Esophagus (tissue), 2 donors: ENCODE measurements around the gene PTPRU. TPM values are rescaled to one million over a fixed set of nuclear protein-coding genes. Genes with fewer than 3 reads are reported as not detected.

Experiments
- H3K27ac ChIP-seq, 2 donors: one replicate each; pipeline ENCODE4 v1.5.1; 2013; ENCODE audit warnings: low read depth in 2 of 2, mild to moderate bottlenecking in 2 of 2, inconsistent platforms in 1 of 2, low read length in 1 of 2, moderate library complexity in 1 of 2
- H3K27me3 ChIP-seq, 2 donors: one replicate each; pipeline ENCODE4 v1.6.1; 2013; ENCODE audit warnings: low read length in 2 of 2, control low read depth in 1 of 2, mild to moderate bottlenecking in 1 of 2; ENCODE audit not compliant: insufficient read depth in 2 of 2, control insufficient read depth in 1 of 2
- H3K36me3 ChIP-seq, 2 donors: one replicate each; pipeline ENCODE4 v1.6.1; 2013; ENCODE audit warnings: low read length in 1 of 2; ENCODE audit not compliant: control insufficient read depth in 2 of 2, insufficient read depth in 2 of 2
- H3K4me1 ChIP-seq, 2 donors: one replicate each; pipeline ENCODE4 v1.6.1; 2013; ENCODE audit warnings: low read length in 1 of 2; ENCODE audit not compliant: control insufficient read depth in 2 of 2, insufficient read depth in 2 of 2
- H3K4me3 ChIP-seq, 2 donors: one replicate each; pipeline ENCODE4 v1.5.1; 2013; ENCODE audit warnings: low read length in 2 of 2, mild to moderate bottlenecking in 2 of 2, low read depth in 1 of 2, moderate library complexity in 1 of 2
- H3K9me3 ChIP-seq, 2 donors: one replicate each; pipeline ENCODE4 v1.6.1; 2013; ENCODE audit warnings: mild to moderate bottlenecking in 2 of 2, low read depth in 1 of 2, low read length in 1 of 2, moderate library complexity in 1 of 2; ENCODE audit not compliant: control insufficient read depth in 2 of 2, insufficient read depth in 1 of 2
- WGBS, 2 donors: extraction: QIAGEN DNeasy Blood & Tissue Kit; methylation state at CpG; one replicate each; pipeline ENCODE4 v1.1.7; 2013; 5-methylcytosine and 5-hydroxymethylcytosine counted together
- polyA plus RNA-seq, 2 donors: library from polyadenylated mRNA; stranded (reverse); fragments of 200-250 nt; gene quantifications; one replicate each; pipeline ENCODE4 v1.2.3, GENCODE V29; 2013
- donor health status: healthy with polysubstance abuse.
- donor health status: Bipolar disorder and iron deficiency.

Gene PTPRU
- polyA plus RNA-seq, 2 donors: 3.7 to 4.0 TPM

DNA sequence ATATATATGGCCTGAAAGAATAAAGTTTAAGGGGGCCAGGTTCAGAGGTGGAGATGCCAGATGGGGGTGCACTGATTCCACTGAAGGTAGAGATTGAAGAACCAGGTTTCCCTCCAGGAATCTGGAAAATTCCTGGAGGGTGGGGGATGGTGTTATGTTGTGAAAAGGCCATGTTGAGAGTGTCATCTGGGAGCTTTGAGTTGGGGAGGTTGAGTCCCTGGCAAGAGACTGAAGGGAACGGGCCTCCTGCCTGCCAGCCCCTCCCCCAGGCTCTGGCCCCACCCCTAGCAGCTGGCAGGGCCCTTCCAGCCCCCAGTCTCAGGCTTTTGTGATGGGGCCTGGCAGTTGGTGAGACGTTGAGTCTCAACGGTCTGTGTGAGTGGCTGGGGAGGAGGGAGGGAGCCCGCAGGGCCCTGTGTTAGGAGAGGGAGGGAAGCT, 4.1 kb downstream of the PTPRU start:
- Histone ChIP-seq H3K4me3 (no peak overlapping the region), H3K27ac (no peak overlapping the region), H3K4me1 (peaks cover 0 to 20% of the 10 kb centered on the region in 2 donors), H3K9me3 (no peaks in the 10 kb centered on the region), H3K27me3 (peaks cover 0 to 4% of the 10 kb centered on the region in 2 donors), H3K36me3 (no peaks in the 10 kb centered on the region)
- WGBS, 2 donors: 48 to 55% methylated on average over 4 of the region's 4 CpGs

DNA sequence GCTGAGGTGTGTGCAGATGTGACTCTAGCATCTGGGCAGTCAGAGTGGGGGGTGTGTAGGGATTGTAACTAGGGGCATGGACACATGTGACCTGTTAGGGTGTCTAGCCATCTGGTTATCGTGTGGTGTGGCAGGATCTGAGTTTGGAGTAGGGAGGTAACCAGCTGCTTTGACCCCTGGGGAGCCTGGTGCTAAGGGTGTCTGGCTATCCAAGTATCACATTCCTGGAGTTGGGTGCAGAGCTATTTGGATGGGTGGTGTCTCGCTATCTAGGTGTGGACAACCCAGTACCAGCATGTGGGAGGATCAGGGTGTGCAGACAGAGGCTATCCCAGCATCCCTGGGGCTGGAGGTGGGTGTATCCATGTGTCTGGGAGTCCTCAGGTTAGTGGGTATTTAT, 4.7 kb downstream of the PTPRU start:
- Histone ChIP-seq H3K36me3 (no peaks in the 10 kb centered on the region), H3K27me3 (peaks cover 0 to 4% of the 10 kb centered on the region in 2 donors), H3K9me3 (no peaks in the 10 kb centered on the region), H3K4me3 (no peak overlapping the region), H3K27ac (no peak overlapping the region), H3K4me1 (peaks cover 0 to 20% of the 10 kb centered on the region in 2 donors)
- WGBS, 2 donors: 77 to 85% methylated on average over 2 of the region's 2 CpGs

DNA sequence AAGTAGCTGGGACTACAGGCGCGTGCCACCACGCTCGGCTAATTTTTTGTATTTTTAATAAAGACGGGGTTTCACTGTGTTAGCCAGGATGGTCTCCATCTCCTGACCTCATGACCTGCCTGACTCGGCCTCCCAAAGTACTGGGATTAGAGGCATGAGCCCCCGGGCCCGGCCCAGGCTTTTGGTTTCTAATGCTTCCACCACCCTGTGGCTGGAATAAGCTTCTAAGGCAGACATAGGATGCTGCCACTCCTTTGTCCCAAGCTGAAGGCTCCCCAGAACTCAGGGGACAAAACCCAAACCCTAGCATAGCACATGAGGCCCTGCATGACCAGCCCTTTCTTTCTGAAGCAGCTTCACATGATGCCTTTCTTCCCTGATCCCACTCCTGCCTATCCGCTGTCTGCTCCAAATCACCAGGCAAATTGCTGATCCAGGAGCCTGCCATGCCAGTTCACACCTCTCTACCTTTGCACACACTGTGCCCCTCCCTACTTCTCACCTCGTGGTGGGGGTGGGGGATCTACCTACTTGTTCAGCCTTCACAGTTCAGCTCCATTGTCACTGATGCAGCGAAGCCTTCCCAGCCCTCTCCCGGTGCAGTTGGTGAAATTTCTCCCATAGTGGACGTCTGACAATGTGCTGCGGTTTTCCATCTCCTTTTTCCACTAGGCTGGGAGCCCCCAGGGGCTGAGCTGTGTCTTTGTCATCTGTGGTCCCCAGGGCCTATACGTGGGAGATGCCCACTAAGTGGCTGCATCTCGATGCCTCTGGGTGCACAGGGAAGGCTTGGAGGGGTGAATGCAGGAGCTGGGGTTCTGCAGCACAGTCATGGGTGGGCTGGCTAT, 6.9 kb downstream of the PTPRU start:
- Histone ChIP-seq H3K4me1 (peaks cover 0 to 8% of the 10 kb centered on the region in 2 donors), H3K36me3 (no peaks in the 10 kb centered on the region), H3K9me3 (no peaks in the 10 kb centered on the region), H3K27me3 (no peaks in the 10 kb centered on the region), H3K4me3 (no peak overlapping the region), H3K27ac (no peak overlapping the region)
- WGBS, 2 donors: 74 to 77% methylated on average over 16 of the region's 16 CpGs

DNA sequence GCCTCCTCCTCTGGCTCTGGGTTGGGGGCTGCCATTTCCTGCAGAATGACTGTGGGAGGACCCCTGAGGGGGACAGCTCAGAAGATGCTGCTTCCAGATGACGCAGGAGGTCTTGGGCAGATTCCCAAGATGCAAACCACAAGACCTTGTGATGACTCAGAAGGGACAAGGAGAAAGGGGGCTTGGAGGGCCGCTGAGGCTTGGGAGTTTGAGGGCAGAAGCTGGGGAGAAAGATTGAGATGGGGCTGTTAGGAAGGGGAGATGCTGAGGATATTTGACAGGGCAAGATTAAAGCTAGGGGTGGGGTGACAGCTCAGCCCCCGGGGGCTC, 7.5 kb downstream of the PTPRU start:
- no peaks in the 10 kb centered on the region for H3K36me3 ChIP-seq
- H3K4me3 ChIP-seq: no peak overlapping the region
- no peaks in the 10 kb centered on the region for H3K27me3 ChIP-seq
- H3K4me1 ChIP-seq: peaks cover 0 to 3% of the 10 kb centered on the region in 2 donors
- H3K27ac ChIP-seq: no peak overlapping the region
- 57 to 63% methylated on average over 3 of the region's 3 CpGs for WGBS, 2 donors
- no peaks in the 10 kb centered on the region for H3K9me3 ChIP-seq

DNA sequence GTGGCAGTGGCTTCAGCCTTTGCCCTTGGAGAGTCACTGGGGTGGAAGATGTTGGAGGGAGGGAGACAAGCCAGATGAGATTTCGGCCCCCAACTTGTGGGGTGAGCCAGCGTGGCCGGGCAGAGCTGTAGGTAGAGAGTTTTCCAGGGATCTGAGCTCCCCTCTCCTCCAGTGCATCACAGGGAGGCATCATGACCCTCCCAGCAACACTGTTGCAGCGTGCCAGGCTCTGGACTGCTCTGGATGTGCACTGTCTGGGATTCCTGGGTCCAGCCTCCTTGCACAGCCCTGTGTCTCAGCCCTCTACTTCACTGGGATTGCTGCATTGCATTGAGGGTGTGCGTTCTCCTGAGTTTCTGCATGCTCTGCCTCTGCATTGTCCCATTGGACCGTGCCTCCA, 8.9 kb downstream of the PTPRU start:
- Histone ChIP-seq H3K36me3 (no peaks in the 10 kb centered on the region), H3K27me3 (no peaks in the 10 kb centered on the region), H3K4me1 (peaks cover 2% of the 10 kb centered on the region in 2 donors), H3K9me3 (no peaks in the 10 kb centered on the region), H3K27ac (no peak overlapping the region), H3K4me3 (no peak overlapping the region)
- 71 to 76% methylated on average over 6 of the region's 6 CpGs for WGBS, 2 donors

GRCh38 chr1:29245876-29246275, 9.6 kb downstream of the PTPRU start:
- Histone ChIP-seq H3K4me1 (peaks cover 2% of the 10 kb centered on the region in 2 donors), H3K27me3 (no peaks in the 10 kb centered on the region), H3K27ac (no peak overlapping the region), H3K9me3 (no peaks in the 10 kb centered on the region), H3K36me3 (no peaks in the 10 kb centered on the region), H3K4me3 (no peak overlapping the region)
- WGBS, 2 donors: 50 to 52% methylated on average over 5 of the region's 5 CpGs

GRCh38 chr1:29247044-29247443, 10.7 kb downstream of the PTPRU start:
- Histone ChIP-seq H3K27me3 (no peaks in the 10 kb centered on the region), H3K4me3 (no peak overlapping the region), H3K4me1 (peaks cover 2% of the 10 kb centered on the region in 2 donors), H3K27ac (no peak overlapping the region), H3K9me3 (no peaks in the 10 kb centered on the region), H3K36me3 (no peaks in the 10 kb centered on the region)
- WGBS, 2 donors: 66 to 81% methylated on average over 3 of the region's 3 CpGs

DNA sequence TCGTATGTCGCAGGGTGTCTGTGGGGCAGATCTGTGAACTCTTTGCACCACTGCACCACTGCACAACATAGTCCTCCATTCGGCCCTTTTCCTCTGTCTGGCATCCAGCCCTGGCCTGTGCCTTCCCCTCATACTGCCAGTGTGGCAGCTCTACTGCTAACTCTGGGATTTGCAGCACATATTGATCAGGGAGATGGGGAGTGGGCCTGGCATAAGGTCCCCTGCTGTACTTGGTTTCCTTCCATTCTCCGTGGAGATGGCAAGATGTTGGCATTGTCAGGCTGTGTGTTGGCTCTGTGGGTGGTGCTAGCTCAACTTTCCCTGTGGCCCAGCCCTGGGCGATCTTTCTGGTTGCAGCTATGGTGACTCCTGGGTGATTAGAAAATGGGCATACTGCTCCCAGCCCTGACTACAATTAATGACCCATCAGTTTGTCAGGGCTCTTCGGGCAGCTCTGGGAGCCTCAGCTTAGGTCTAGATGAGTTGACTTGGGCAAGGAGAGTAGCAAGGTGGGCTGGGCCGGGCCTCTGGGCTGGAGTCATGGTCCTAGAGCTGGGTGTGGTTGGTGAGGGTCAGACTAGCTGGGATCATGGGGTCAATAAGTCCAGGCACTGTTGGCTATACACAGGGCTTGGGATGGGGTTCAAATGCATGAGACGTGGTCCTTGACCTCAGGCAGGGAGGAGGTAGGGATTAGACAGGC, 11.4 kb downstream of the PTPRU start:
- no peak overlapping the region for H3K4me3 ChIP-seq
- H3K27ac ChIP-seq: no peak overlapping the region
- no peaks in the 10 kb centered on the region for H3K9me3 ChIP-seq
- no peaks in the 10 kb centered on the region for H3K27me3 ChIP-seq
- WGBS, 2 donors: 81 to 83% methylated on average over 8 of the region's 8 CpGs
- H3K36me3 ChIP-seq: no peaks in the 10 kb centered on the region
- peaks cover 2% of the 10 kb centered on the region in 2 donors for H3K4me1 ChIP-seq

- Histone ChIP-seq H3K4me1 (peaks cover 2% of the 10 kb centered on the region in 2 donors), H3K4me3 (no peak overlapping the region), H3K36me3 (no peaks in the 10 kb centered on the region), H3K27me3 (no peaks in the 10 kb centered on the region), H3K9me3 (no peaks in the 10 kb centered on the region), H3K27ac (no peak overlapping the region)
- 69 to 76% methylated on average over 2 of the region's 2 CpGs for WGBS, 2 donors
These were observed 12.1 kb downstream of the PTPRU start for GRCh38 chr1:29248409-29248808.
